DOHH2 (cell line): Measurements from ENCODE around the gene DPH5.

Experiments
- H3F3A ChIP-seq: fragments of 200-600 bp; sonication (generic), shearing (Covaris generic); 2 replicates; pipeline ENCODE4 v1.6.0; 2016; ENCODE audit warnings: antibody characterized with exemption, mild to moderate bottlenecking; ENCODE audit not compliant: control insufficient read depth, insufficient read depth
- H3K27ac ChIP-seq: fragments of 200-600 bp; sonication (generic); 2 replicates; pipeline ENCODE4 v1.5.1; 2014; ENCODE audit warnings: low read depth, mild to moderate bottlenecking, low read length, moderate library complexity
- H3K27me3 ChIP-seq: fragments of 200-600 bp; sonication (generic); 2 replicates; pipeline ENCODE4 v1.6.1; 2014; ENCODE audit warnings: mild to moderate bottlenecking, low read length, mixed read lengths; ENCODE audit not compliant: control insufficient read depth
- H3K36me3 ChIP-seq: fragments of 200-600 bp; sonication (generic); 2 replicates; pipeline ENCODE4 v1.6.1; 2014; ENCODE audit warnings: mild to moderate bottlenecking, low read length, moderate library complexity, mixed read lengths; ENCODE audit not compliant: control insufficient read depth
- H3K4me1 ChIP-seq: fragments of 200-600 bp; sonication (generic); 2 replicates; pipeline ENCODE4 v1.6.1; 2014; ENCODE audit warnings: mild to moderate bottlenecking, low read length, mixed read lengths; ENCODE audit not compliant: control insufficient read depth
- H3K4me2 ChIP-seq: fragments of 200-600 bp; sonication (generic); 2 replicates; pipeline ENCODE4 v1.6.0; 2014; ENCODE audit warnings: mild to moderate bottlenecking, low read length, moderate library complexity
- H3K4me3 ChIP-seq: fragments of 200-600 bp; sonication (generic); 2 replicates; pipeline ENCODE4 v1.5.1; 2014; ENCODE audit warnings: mild to moderate bottlenecking, low read length, mixed read lengths
- H3K79me2 ChIP-seq: fragments of 200-600 bp; sonication (generic); 2 replicates; pipeline ENCODE4 v1.6.1; 2014; ENCODE audit warnings: mild to moderate bottlenecking, low read length, mixed read lengths; ENCODE audit not compliant: control insufficient read depth
- H3K9me2 ChIP-seq: fragments of 200-600 bp; sonication (generic); replicated peaks from 2 replicates; pipeline ENCODE4 v1.6.1; 2014; ENCODE audit warnings: mild to moderate bottlenecking, low read length, mixed read lengths; ENCODE audit not compliant: control insufficient read depth
- H3K9me3 ChIP-seq: fragments of 200-600 bp; sonication (generic); 2 replicates; pipeline ENCODE4 v1.6.1; 2014; ENCODE audit warnings: antibody characterized with exemption, low read length, mixed read lengths; ENCODE audit not compliant: control insufficient read depth, insufficient read depth
- H4K20me1 ChIP-seq: fragments of 200-600 bp; sonication (generic); 2 replicates; pipeline ENCODE4 v1.6.0; 2014; ENCODE audit warnings: low read depth, mild to moderate bottlenecking, antibody characterized with exemption, low read length, moderate library complexity; ENCODE audit not compliant: control insufficient read depth, insufficient read depth
- CTCF ChIP-seq: fragments of 200-600 bp; sonication (generic); IDR thresholded peaks from one replicate; pipeline ENCODE4 v1.5.1; 2014; ENCODE audit warnings: antibody characterized with exemption, mild to moderate bottlenecking, low read depth, low read length; ENCODE audit not compliant: poor library complexity, severe bottlenecking
- EZH2phosphoT487 ChIP-seq: fragments of 200-600 bp; sonication (generic); IDR thresholded peaks from 2 replicates; pipeline ENCODE4 v1.6.1; 2017; ENCODE audit warnings: borderline replicate concordance, mild to moderate bottlenecking, antibody characterized with exemption, low read length, moderate library complexity, mixed read lengths

The DPH5 gene

GRCh38 chr1:101066260-101066936 is 40.8 kb upstream of the DPH5 start:
- no peak overlapping the region for H3K4me3 ChIP-seq
- no peaks in the 10 kb centered on the region for H3K9me3 ChIP-seq
- no peaks in the 10 kb centered on the region for H4K20me1 ChIP-seq
- H3K79me2 ChIP-seq = no peaks in the 10 kb centered on the region
- no peaks in the 10 kb centered on the region for H3F3A ChIP-seq
- peaks cover 17% of the 10 kb centered on the region for H3K4me1 ChIP-seq
- H3K27ac ChIP-seq = no peak overlapping the region
- H3K4me2 ChIP-seq = no peak overlapping the region
- no peaks in the 10 kb centered on the region for H3K36me3 ChIP-seq
- H3K27me3 ChIP-seq = no peaks in the 10 kb centered on the region
- TF ChIP-seq EZH2phosphoT487 (no peak), CTCF (no peak)
- H3K9me2 ChIP-seq = no peaks in the 10 kb centered on the region

- H3K27ac ChIP-seq = no peak overlapping the region
- H3K9me2 ChIP-seq = no peaks in the 10 kb centered on the region
- peaks cover 17% of the 10 kb centered on the region for H3K4me1 ChIP-seq
- no peak for TF ChIP-seq EZH2phosphoT487
- no peak for TF ChIP-seq CTCF
- no peaks in the 10 kb centered on the region for H3K9me3 ChIP-seq
- no peaks in the 10 kb centered on the region for H3K27me3 ChIP-seq
- H3F3A ChIP-seq = no peaks in the 10 kb centered on the region
- H3K4me3 ChIP-seq = no peak overlapping the region
- no peaks in the 10 kb centered on the region for H3K79me2 ChIP-seq
- peak overlapping the region; percentile 15; the same call in 1 of the 2 replicates for H3K4me2 ChIP-seq
- H4K20me1 ChIP-seq = no peaks in the 10 kb centered on the region
- H3K36me3 ChIP-seq = no peaks in the 10 kb centered on the region
These were observed 40.0 kb upstream of the DPH5 start for GRCh38 chr1:101065575-101065974.

- Histone ChIP-seq H3K27me3 (no peaks in the 10 kb centered on the region), H3K9me3 (no peaks in the 10 kb centered on the region), H3K4me1 (peaks cover 17% of the 10 kb centered on the region), H3K27ac (no peak overlapping the region), H3F3A (no peaks in the 10 kb centered on the region), H3K4me3 (no peak overlapping the region), H3K79me2 (no peaks in the 10 kb centered on the region), H3K36me3 (no peaks in the 10 kb centered on the region), H3K9me2 (no peaks in the 10 kb centered on the region), H3K4me2 (no peak overlapping the region), H4K20me1 (no peaks in the 10 kb centered on the region)
- TF ChIP-seq EZH2phosphoT487 (no peak), CTCF (no peak)
These were observed 39.1 kb upstream of the DPH5 start for GRCh38 chr1:101064697-101065096.
